ENCODE data around the gene PPP3CA.

- TF ChIP-seq EZH2phosphoT487 (IDR thresholded peaks at IDR 0.05; ENCODE audit: insufficient read depth, low read depth) (no peak), EZH2 (IDR thresholded peaks at IDR 0.05; ENCODE audit: insufficient read depth, poor library complexity, severe bottlenecking) (no peak)
Observed at GRCh38 chr4:101141855-101142254, 205.5 kb downstream of the PPP3CA start.
